HepG2 (cell line): ENCODE data around the gene SHF. TPM values are rescaled to one million over a fixed set of nuclear protein-coding genes. Genes with fewer than 3 reads are reported as not detected.

ENCODE experiments used
- ATF5 ChIP-seq: sonication (generic); formaldehyde crosslinking; IDR thresholded peaks from 2 replicates; pipeline ENCODE4 v1.4.0; 2020; ENCODE audit warnings: mild to moderate bottlenecking, low read depth, missing genetic modification reagents
- CBX2 ChIP-seq, 2 experiments: fragments of 200-600 bp in 1 of 2; sonication (generic); formaldehyde crosslinking in 1 of 2; IDR thresholded peaks; 2 replicates each; pipeline versions ENCODE4 v1.7.0 to v1.8.1; 2018 to 2022; ENCODE audit warnings: low read depth in 2 of 2, low read length in 1 of 2, mild to moderate bottlenecking in 1 of 2, missing genetic modification reagents in 1 of 2
- CEBPG ChIP-seq: IDR thresholded peaks from 2 replicates; pipeline ENCODE4 v1.6.1; 2016
- MIER2 ChIP-seq: IDR thresholded peaks from 2 replicates; pipeline ENCODE4 v1.6.1; 2016; ENCODE audit warnings: missing biosample characterization, missing genetic modification reagents
- MIER3 ChIP-seq: IDR thresholded peaks from 2 replicates; pipeline ENCODE4 v1.6.1; 2016; ENCODE audit warnings: missing compliant biosample characterization, borderline replicate concordance
- NBN ChIP-seq: fragments of 450-650 bp; conservative IDR thresholded peaks from 2 replicates; pipeline ENCODE4 v1.6.1; 2017
- PCBP2 ChIP-seq: fragments of 200-400 bp; formaldehyde crosslinking; optimal IDR thresholded peaks from 2 replicates; pipeline ENCODE3; 2018; ENCODE audit warnings: low read length, low read depth; ENCODE audit not compliant: poor library complexity, severe bottlenecking
- RNF219 ChIP-seq: sonication (generic); formaldehyde crosslinking; IDR thresholded peaks from 2 replicates; pipeline ENCODE4 v1.5.0; 2020; ENCODE audit warnings: mild to moderate bottlenecking, missing genetic modification reagents
- SMARCE1 ChIP-seq: fragments of 450-650 bp; IDR thresholded peaks from 2 replicates; pipeline ENCODE4 v1.6.1; 2017; ENCODE audit warnings: borderline replicate concordance
- UBTF ChIP-seq: sonication (generic); formaldehyde crosslinking; IDR thresholded peaks from 2 replicates; pipeline ENCODE4 v1.4.0; 2020; ENCODE audit warnings: mild to moderate bottlenecking, missing genetic modification reagents
- XBP1 ChIP-seq: sonication (generic); formaldehyde crosslinking; IDR thresholded peaks from 2 replicates; pipeline ENCODE4 v1.5.0; 2020; ENCODE audit warnings: missing genetic modification reagents
- ZBTB33 ChIP-seq: sonication (generic); formaldehyde crosslinking; IDR thresholded peaks from 2 replicates; pipeline ENCODE4 v1.4.0; 2020; ENCODE audit warnings: missing genetic modification reagents
- ZNF207 ChIP-seq: fragments of 450-650 bp; IDR thresholded peaks from 2 replicates; pipeline ENCODE4 v1.6.1; 2016; ENCODE audit warnings: antibody characterized with exemption, borderline replicate concordance
- ZNF225 ChIP-seq: sonication (generic); formaldehyde crosslinking; IDR thresholded peaks from 2 replicates; pipeline ENCODE4 v1.4.0; 2020; ENCODE audit warnings: mild to moderate bottlenecking, missing genetic modification reagents
- ZNF274 ChIP-seq: sonication (generic); formaldehyde crosslinking; IDR thresholded peaks from 2 replicates; pipeline ENCODE4 v1.5.1; 2020; ENCODE audit warnings: mild to moderate bottlenecking, missing genetic modification reagents
- ZNF33A ChIP-seq: sonication (generic); formaldehyde crosslinking; IDR thresholded peaks from 2 replicates; pipeline ENCODE4 v1.5.1; 2020; ENCODE audit warnings: missing genetic modification reagents, mild to moderate bottlenecking, moderate library complexity, borderline replicate concordance
- ZNF572 ChIP-seq: sonication (generic); formaldehyde crosslinking; IDR thresholded peaks from 2 replicates; pipeline ENCODE4 v1.5.1; 2020; ENCODE audit warnings: mild to moderate bottlenecking, missing genetic modification reagents
- ZNF691 ChIP-seq: sonication (generic); formaldehyde crosslinking; IDR thresholded peaks from 2 replicates; pipeline ENCODE4 v1.4.0; 2020; ENCODE audit warnings: missing genetic modification reagents, low read depth, mild to moderate bottlenecking, borderline replicate concordance
- ZNF790 ChIP-seq: sonication (generic); formaldehyde crosslinking; IDR thresholded peaks from 2 replicates; pipeline ENCODE4 v1.8.0; 2022; ENCODE audit warnings: missing genetic modification reagents, mild to moderate bottlenecking, borderline replicate concordance
- ZUFSP ChIP-seq: sonication (generic); formaldehyde crosslinking; IDR thresholded peaks from 2 replicates; pipeline ENCODE4 v1.9.0; 2021; ENCODE audit warnings: missing genetic modification reagents, mild to moderate bottlenecking, borderline replicate concordance
- polyA plus RNA-seq, 8 experiments: library from polyadenylated mRNA; depleted of rRNA in 3 of 8; stranded (reverse) in 7 of 8; unstranded in 1 of 8; fragments of >200 nt; fragmentation: Illumina TruSeq in 4 of 8; extraction: Trizol in 4 of 8; gene quantifications; 2 replicates each; pipeline versions ENCODE4 v1.2.1 to v1.2.3, GENCODE V29; 2011 to 2016; ENCODE audit warnings: low read depth in 4 of 8, missing spikeins in 1 of 8, mixed read lengths in 1 of 8; ENCODE audit not compliant: insufficient read depth in 1 of 8
- total RNA-seq, 5 experiments: library from RNA; depleted of rRNA; stranded (reverse); fragments of >200 nt; fragmentation: Illumina TruSeq; extraction: Trizol; gene quantifications; 2 replicates each; pipeline ENCODE4 v1.2.3, GENCODE V29; 2016; ENCODE audit warnings: low read depth in 1 of 5

Gene SHF
- total and polyA plus RNA-seq, 2 of the 13 experiments (the other 11 are each of a cell fraction or from before 2014, with no cell fraction given): 20.9 to 25.5 TPM

GRCh38 chr15:45118131-45118588 lies 69.6 kb downstream of the SHF start (continued):
- TF ChIP-seq RNF219 (CRISPR knock-in tag): no peak
- TF ChIP-seq MIER3 (CRISPR knock-in tag): 0 out of 2 replicates have a peak, but pooled peaks have one; percentile 48
- TF ChIP-seq ATF5 (CRISPR knock-in tag): no peak
- TF ChIP-seq ZNF274 (CRISPR knock-in tag): 0 out of 2 replicates have a peak, but pooled peaks have one; percentile 18
- no peak for TF ChIP-seq ZNF207
- no peak for TF ChIP-seq MIER2 (CRISPR knock-in tag)
- TF ChIP-seq CBX2 (IDR thresholded peaks at IDR 0.05; ENCODE audit: low read depth, low read length): no peak
- TF ChIP-seq CBX2 (CRISPR knock-in tag; IDR thresholded peaks at IDR 0.05; ENCODE audit: low read depth): no peak
- TF ChIP-seq NBN: no peak
- TF ChIP-seq ZNF572: no peak
- no peak for TF ChIP-seq ZNF33A (CRISPR knock-in tag)
- peak; percentile 87 for TF ChIP-seq ZBTB33 (CRISPR knock-in tag)
- TF ChIP-seq XBP1 (CRISPR knock-in tag): no peak
- TF ChIP-seq ZUFSP (CRISPR knock-in tag): no peak
- no peak for TF ChIP-seq ZNF691 (CRISPR knock-in tag)
- TF ChIP-seq ZNF790 (CRISPR knock-in tag): no peak
- TF ChIP-seq SMARCE1: no peak
- TF ChIP-seq ZNF225: no peak
- 0 out of 2 replicates have a peak, but pooled peaks have one; percentile 10 for TF ChIP-seq CEBPG (CRISPR knock-in tag)
- no peak for TF ChIP-seq PCBP2
- TF ChIP-seq UBTF (CRISPR knock-in tag): 0 out of 2 replicates have a peak, but pooled peaks have one; percentile 31
